HG02678 (cell line): ENCODE data around the gene TMEM14C.

ENCODE experiments used
- ATAC-seq: cut with Tn5 transposase; IDR thresholded peaks from one replicate; pipeline ENCODE4 v1.9.1; 2021; ENCODE audit warnings: mild to moderate bottlenecking, moderate library complexity; ENCODE audit not compliant: unreplicated experiment

TMEM14C gene

GRCh38 chr6:10722820-10723566 lies at the start of gene TMEM14C:
Gene TMEM14C, plus strand, starts transcription at chr6:10723070. Its CDS starts 1,544 bp downstream, at chr6:10724614.
- peak; percentile 95 for ATAC-seq

DNA sequence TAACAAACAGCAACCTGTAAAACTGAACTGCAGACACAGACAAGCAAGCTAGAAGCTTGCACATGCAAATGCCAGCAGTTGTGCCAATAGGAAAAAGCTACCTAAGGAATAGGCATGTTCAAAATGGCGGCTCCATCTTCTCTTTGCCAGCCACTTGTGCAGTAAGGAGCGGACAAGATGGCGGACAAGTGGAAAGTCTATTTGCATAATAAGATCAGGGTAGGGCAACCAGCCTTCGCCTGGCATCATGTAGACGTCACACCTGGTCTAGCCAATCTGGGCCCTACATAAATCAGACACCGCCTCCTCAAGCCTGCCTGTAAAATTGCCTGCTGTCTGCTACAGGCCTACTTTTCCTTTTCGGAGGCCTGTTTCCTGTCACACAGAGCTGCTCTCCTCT lies 46.5 kb upstream of the TMEM14C start:
- no peak for ATAC-seq

GRCh38 chr6:10678456-10678855 lies 44.4 kb upstream of the TMEM14C start:
- ATAC-seq, result no peak

DNA sequence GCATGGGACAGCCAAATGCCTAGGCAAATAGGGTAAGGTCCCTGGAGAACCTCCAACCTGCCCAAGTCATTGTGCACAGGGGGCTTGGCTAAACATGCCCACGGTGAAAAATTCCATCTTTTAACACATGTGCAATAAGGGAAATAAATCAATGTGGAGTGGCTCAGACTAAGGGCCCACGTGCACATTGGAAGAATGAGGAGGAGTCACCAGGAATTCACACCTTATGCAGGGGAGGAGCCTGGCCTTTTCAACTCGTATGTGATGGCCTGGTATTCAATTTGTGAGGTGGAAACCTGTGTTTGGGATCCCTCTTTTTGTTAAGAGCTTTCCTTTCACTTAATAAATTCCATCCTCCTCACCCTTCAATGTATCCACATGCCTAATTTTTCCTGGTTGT lies 41.1 kb upstream of the TMEM14C start:
- ATAC-seq, result no peak

GRCh38 chr6:10682355-10682988 lies 40.4 kb upstream of the TMEM14C start:
- ATAC-seq, result no peak

DNA sequence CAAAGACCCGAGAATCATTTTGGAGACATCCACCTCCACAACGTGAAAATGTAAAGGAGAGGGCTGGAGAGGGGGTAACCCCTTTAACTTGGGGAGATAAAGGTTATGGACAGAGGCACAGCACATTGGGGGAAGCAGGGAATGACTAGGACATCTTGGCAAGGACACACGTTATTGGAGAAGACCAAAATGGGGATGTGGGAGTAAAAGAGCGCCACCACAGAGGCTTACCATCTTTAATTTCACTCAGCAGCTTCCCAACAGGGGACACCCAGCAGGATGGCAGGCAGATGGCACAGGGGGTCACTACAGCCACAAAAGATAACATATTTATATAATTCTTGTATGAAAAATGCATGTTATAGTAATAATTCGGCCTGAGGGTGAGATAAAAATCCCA lies 38.3 kb upstream of the TMEM14C start:
- no peak for ATAC-seq

DNA sequence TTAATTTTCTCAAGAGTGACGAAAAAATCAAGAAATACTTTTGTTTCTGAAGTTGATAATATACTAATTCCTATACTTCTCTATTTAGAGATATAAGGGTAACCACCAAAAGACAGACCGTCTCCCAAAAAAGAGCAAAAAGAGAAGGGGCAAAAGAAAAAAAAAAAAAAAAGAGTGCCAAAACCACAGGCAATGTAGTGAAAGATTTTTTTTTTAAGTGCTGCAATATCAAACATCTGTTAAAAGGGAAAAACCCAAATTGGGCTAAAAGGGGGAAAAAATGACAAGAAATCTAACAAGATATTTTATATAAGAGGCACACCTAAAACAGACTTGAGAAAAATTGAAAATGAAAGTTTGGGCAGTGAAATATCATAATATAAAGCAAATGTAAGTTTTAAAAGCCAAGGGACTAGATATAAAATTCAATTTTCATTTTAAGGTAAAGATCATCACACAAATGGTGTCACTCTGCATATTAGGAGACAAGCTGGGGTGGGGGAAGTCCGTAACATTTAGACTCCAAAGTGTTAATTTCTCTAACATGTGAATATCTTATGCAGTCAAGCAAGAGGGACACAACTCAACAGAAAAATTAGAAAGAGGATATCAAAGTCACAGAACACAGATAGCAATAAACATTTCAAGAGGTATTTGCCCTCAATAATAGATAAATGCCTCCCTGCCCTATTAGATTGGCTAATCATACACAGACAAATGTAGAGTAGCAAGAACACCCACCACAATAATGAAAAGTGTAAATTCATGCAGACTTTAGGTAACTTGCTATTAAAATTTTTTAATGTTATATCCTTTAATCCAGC lies 37.6 kb upstream of the TMEM14C start:
- ATAC-seq, result no peak

DNA sequence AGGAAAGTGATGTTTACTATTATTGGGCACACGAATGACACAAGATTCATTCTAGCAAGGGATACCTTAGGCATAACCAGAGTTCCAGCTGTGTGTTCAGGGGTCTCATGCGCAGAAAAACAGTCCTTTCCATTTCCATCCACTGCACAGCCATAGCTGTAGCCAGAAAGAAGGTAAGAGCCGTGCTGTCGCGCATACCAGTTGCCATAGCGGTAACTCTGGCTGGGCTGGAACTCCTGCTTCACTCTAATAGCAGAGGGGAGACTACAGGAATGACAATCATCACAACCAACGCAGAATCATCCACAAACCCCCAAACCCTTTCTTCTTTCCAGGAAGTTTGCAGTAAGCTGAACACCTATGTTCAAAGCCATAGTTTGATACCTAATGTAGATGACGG lies 36.0 kb upstream of the TMEM14C start:
- no peak for ATAC-seq

- ATAC-seq, result no peak
These were observed 35.3 kb upstream of the TMEM14C start for GRCh38 chr6:10687582-10687981.

DNA sequence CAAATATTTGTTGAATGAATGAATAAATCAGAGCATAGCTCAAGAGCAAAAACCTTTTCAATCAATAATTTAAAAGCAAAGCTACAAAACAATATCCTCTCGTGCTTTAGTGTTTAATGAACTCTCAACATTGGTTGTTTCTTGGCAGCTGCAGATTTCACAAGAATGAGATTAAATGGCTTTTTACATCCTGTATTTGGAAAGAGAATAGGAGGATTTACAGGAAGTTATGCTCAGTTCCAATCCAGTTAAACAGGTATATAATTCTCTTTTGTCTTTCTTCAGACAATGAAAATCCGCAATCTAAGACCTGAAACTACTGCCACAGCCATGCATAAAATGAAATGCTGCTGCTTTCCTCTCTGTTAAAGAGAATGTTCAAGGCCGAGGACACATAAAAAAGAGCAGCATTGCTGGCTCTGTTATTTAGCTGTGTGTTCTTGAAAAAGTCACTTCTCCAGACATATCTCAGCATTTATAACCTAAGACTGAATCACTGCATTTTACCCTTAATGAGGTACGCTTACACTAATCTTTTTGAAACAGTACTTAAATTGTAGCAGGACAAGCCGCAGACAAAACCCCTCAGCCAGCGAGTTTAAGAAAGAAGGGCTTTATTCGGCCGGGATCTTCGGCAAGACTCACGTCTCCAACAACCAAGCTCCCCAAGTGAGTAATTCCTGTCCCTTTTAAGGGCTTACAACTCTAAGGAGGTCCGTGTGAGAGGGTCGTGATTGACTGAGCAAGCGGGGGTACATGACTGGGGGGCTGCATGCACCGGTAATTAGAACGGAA lies 32.0 kb upstream of the TMEM14C start:
- no peak for ATAC-seq

DNA sequence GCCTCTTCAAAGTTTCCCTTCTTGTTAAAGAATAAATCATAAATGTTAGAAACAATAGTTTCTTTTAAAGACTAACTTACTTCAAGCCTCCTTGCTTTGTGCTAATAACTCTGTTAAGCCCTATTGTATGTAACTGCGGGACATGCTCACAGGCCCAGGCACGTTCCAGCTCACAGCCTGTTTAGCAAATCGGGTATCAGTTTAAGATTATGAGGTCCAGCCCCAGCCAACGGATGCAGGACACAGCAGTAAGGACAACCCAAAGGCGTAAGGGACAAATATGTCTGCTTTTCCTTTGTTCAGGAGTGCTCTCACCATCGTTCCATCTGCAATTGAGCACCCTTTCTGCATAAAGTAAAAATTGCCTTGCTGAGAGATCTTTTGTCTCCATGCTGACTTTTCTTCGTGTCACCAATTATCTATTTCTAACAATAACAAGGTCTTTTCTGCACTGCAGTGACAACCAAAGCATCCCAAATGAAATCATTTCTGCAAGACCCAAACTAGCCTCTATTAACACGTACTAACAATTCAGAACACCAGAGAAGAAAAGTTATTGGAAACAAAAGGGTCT lies 29.8 kb upstream of the TMEM14C start:
- no peak for ATAC-seq

GRCh38 chr6:10694302-10695085 lies 28.4 kb upstream of the TMEM14C start, which contains the start of the genes C6orf52 and PAK1IP1:
Gene C6orf52, minus strand, starts transcription at chr6:10694616. Its CDS starts 7,066 bp downstream, at chr6:10687550.
Gene PAK1IP1, plus strand, starts transcription at chr6:10694972. Its CDS starts 14 bp downstream, at chr6:10694986.
- peak; percentile 98 for ATAC-seq

- no peak for ATAC-seq
These were observed 27.7 kb upstream of the TMEM14C start for GRCh38 chr6:10695086-10695657.

- ATAC-seq, result no peak
These were observed 26.2 kb upstream of the TMEM14C start for GRCh38 chr6:10696655-10697054.

DNA sequence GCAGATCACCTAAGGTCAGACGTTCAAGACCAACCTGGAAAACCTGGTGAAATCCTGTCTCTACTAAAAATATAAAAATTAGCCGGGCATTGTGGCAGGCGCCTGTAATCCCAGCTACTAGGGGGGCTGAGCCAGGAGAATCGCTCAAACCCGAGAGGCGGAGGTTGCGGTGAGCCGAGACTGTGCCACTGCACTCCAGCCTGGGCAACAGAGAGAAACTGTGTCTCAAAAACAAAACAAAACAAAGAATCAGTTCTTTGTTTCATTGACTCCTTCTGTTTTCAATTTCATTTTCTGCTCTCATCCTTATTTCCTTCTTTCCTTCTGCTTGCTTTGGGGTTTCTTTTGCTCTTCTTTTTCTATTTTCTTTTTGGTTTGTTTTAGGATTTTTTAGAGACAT lies 8.9 kb upstream of the TMEM14C start:
- no peak for ATAC-seq

DNA sequence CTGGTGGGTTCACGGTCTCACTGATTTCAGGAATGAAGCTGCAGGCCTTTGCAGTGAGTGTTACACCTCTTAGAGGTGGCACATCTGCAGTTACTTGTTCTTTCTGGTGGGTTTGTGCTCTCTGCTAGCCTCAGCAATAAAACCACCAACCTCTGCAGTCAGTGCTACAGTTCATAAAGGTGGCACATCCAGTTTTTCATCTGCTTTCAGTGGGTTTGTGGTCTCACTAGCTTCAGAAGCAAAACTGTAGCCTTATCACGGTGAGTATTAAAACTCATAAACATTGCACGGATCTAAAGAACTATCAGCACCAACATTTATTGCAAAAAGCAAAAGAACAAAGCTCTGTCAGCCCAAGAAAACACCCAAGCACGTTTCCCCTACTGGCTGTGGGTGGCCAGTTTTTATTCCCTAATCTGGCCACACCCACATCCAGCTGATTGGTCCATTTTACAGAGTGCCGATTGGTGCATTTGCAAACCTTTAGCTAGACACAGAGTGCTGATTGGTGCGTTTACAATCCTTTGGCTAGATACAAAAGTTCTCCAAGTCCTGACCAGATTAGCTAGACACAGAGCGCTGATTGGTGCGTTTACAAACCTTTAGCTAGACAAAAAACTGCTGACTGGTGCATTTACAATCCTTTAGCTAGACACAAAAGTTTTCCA lies 3.4 kb upstream of the TMEM14C start:
- no peak for ATAC-seq

GRCh38 chr6:10719964-10720264 lies 3.0 kb upstream of the TMEM14C start:
- no peak for ATAC-seq

DNA sequence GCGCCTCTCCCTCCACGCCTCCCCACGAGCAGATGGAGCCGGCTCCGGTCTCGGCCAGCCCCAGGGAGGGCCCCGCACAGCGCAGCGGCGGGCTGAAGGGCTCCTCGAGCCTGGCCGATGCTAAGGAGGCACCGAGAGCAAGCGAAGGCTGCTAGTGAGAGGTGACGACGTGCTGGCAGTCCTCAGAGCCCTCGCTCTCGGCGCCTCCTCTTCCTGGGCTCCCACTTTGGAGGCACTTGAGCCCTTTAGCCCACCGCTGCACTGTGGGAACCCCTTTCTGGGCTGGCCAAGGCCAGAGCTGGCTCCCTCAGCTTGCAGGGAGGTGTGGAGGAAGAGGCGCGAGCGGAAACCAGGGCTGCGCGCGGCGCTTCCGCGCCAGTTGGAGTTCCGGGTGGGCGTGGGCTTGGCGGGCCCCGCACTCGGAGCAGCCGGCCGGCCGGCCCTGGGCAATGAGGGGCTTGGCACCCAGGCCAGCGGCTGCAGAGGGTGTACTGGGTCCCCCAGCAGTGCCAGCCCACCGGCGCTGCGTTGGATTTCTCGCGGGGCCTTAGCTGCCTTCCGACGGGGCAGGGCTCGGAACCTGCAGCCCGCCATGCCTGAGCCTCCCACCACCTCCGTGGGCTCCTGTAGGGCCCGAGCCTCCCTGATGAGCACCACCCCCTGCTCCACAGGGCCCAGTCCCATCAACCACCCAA lies 2.5 kb upstream of the TMEM14C start:
- peak; percentile 31 for ATAC-seq
